DOHH2 (cell line): ENCODE measurements around the gene SOX5.

Source experiments
- EZH2phosphoT487 ChIP-seq: fragments of 200-600 bp; sonication (generic); IDR thresholded peaks from 2 replicates; pipeline ENCODE4 v1.6.1; 2017; ENCODE audit warnings: borderline replicate concordance, mild to moderate bottlenecking, antibody characterized with exemption, low read length, moderate library complexity, mixed read lengths
- TF ChIP-seq, protein P1 (sequence below): fragments of 200-600 bp; sonication (generic); IDR thresholded peaks from one replicate; pipeline ENCODE4 v1.5.1; 2014; ENCODE audit warnings: antibody characterized with exemption, mild to moderate bottlenecking, low read depth, low read length; ENCODE audit not compliant: poor library complexity, severe bottlenecking

DNA sequence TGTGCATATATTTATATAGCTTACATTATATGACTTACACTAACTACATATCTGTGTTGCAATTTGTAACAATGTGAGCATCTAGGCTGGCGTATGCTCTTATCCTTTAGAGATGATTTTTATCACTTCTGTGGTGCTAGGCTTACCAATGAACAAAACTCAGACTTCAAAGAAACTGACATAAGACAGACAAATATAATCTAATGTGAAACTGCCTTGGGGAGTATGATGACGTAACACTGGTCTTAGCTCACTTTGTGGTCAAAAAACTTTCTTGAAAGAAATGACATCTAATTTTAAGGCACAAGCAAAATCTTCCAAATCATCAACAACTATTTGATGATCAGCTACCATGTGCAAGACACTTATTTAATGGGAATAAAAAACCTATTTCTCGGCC lies 50.0 kb downstream of the SOX5 start:
- no peak for TF ChIP-seq EZH2phosphoT487
- TF ChIP-seq, protein P1, sequence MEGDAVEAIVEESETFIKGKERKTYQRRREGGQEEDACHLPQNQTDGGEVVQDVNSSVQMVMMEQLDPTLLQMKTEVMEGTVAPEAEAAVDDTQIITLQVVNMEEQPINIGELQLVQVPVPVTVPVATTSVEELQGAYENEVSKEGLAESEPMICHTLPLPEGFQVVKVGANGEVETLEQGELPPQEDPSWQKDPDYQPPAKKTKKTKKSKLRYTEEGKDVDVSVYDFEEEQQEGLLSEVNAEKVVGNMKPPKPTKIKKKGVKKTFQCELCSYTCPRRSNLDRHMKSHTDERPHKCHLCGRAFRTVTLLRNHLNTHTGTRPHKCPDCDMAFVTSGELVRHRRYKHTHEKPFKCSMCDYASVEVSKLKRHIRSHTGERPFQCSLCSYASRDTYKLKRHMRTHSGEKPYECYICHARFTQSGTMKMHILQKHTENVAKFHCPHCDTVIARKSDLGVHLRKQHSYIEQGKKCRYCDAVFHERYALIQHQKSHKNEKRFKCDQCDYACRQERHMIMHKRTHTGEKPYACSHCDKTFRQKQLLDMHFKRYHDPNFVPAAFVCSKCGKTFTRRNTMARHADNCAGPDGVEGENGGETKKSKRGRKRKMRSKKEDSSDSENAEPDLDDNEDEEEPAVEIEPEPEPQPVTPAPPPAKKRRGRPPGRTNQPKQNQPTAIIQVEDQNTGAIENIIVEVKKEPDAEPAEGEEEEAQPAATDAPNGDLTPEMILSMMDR, result no peak
